ENCODE data around the gene CD69.
A peak's percentile ranks its signal among the peaks of the same experiment; 100 is the strongest.
"Not testable (repeated sequence)": the region's sequence is repeated elsewhere in the genome, so short reads cannot be mapped to it uniquely, and the experiment has no call there.

CD69 gene

GRCh38 chr12:9713032-9713558 is 47.6 kb downstream of the CD69 start:
- DNase-seq: not testable (repeated sequence)

DNA sequence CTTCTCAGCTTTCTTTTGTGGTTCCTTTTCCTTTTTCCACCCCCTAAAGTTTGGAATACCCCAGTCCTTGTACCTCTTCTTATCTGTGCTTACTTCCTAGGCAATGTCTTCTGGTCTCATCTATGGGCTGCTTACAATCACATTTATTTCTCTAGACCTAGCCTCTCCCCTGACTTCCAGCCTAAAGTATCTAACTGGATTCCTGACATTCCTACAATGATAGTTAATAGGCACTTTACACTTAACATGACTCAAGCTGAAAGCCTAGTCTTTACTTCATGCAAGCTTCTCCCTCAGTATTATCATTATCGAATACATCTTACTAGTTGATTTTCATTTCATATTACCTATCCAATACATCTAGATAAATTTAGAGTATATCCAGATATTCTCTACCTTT is 49.0 kb downstream of the CD69 start:
- DNase-seq: no peak

DNA sequence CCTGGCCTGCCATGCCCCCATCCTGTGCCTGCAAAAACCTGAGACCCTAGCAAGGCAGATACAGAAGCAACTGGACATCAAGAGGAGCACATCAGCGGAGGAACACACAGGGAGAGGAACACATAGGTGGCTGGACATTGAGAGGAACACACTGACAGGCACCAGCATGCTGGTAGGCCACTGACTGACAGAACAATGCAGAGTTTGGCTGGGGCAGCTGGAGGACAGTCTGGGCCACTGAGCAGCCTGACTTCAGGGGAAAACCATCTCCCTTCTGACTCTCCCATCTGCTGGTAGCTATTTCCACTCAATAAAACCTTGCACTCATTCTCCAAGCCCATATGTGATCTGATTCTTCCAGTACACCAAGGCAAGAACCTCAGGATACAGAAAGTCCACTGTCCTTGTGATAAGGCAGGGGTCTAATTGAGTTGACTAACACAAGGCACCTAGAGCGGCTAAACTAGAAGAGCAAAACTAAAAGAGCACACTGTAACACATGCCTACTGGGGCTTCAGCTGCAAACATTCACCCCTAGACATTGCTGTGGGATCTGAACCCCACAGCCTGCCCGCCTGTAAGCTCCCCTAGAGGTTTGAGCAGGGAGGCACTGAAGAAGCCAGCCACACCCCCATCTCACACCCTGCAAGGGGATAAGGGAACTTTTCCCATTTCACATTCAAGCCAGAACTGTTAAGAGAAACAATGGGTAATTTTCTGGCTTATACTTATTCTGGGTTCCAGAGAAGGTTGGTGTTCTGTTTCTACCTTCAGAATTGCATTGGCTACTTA is 49.9 kb downstream of the CD69 start:
- DNase-seq: no peak

DNA sequence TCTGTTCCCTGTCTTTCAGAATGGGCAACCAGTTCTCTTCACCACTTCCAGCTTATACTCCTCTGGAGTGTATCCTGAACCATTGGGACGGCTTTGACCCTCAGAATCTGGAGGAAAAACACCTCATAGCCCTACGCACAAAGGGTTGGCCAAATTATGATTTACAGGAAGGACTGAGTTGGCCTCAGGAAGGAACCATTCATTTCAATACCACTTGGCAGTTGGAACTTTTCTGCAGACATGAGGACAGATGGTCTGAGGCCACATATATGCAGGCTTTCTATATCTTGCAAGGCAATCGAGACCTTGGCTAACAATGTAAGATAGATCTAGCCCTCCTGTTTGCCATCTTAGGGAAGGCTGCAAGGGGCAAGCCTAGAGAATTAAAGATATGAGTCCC is 51.8 kb downstream of the CD69 start:
- DNase-seq: no peak

GRCh38 chr12:9707864-9708808 is 52.6 kb downstream of the CD69 start:
- peak; percentile 82 for DNase-seq

- peak; percentile 33 for DNase-seq
Measured at GRCh38 chr12:9707356-9707755, 53.3 kb downstream of the CD69 start.

DNA sequence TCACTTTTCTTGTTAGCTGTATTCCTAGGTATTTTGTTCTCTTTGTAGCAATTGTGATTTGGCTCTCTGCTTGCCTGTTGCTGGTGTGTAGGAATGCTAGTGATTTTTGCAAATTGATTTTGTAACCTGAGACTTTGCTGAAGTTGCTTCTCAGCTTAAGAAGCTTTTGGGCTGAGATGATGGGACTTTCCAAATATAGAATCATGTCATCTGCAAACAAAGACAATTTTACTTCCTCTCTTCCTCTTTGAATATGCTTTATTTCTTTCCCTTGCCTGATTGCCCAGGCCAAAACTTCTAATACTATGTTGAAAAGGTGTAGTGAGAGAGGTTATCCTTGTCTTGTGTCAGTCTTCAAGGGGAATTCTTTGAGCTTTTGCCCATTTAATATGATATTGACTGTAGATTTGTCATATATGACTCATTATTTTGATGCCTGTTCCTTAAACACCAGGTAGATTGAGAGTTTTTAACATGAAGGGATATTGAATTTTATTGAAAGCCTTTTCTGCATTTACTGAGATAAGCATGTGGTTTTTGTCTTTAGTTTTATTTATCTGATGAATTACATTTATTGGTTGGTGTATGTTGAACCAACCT is 54.5 kb downstream of the CD69 start:
- DNase-seq: no peak

GRCh38 chr12:9704561-9704960 is 56.1 kb downstream of the CD69 start:
- not testable (repeated sequence) for DNase-seq
